Uterus (tissue), 2 donors: ENCODE measurements around the gene PRR5L.

Experiments
- CTCF ChIP-seq, 4 experiments: fragments of 200-600 bp in 2 of 4; fragments of 450-650 bp in 2 of 4; sonication (generic) in 2 of 4; IDR thresholded peaks; one replicate each; pipeline ENCODE4 v1.5.1; 2016 to 2019; ENCODE audit warnings: antibody characterized with exemption in 4 of 4, mild to moderate bottlenecking in 2 of 4, moderate library complexity in 1 of 4
- POLR2A ChIP-seq, 2 donors: fragments of 450-650 bp; IDR thresholded peaks; one replicate each; pipeline ENCODE4 v1.6.1; 2016; ENCODE audit warnings: antibody characterized with exemption in 2 of 2, mild to moderate bottlenecking in 1 of 2, moderate library complexity in 1 of 2

DNA sequence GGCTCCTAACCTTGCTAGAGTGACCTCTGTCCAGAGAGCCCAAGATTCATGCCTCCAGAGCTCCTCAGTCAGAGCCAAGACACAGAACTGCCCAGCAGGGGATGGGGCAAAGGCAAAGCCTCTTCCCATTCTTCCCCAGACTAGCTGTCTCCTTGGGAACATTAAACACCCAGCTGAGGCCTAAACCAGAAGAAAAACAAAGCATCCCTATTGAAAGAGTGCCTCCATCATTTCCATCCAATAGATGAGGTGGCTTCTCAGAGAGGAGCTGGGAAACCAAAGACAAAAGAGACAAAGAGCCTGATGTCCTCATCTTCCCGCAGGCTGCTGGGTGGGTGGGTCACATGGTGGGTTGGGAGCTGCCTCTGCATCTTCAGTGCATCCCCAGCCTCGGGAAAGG lies 44.3 kb upstream of the PRR5L start:
- TF ChIP-seq POLR2A (IDR thresholded peaks at IDR 0.05): no peak
- no peak for TF ChIP-seq CTCF (IDR thresholded peaks at IDR 0.05)
